GM21381 (cell line): ENCODE data around the gene CERS5.
"Not testable (repeated sequence)": the region's sequence is repeated elsewhere in the genome, so short reads cannot be mapped to it uniquely, and the experiment has no call there.

Source experiments
- ATAC-seq: cut with Tn5 transposase; IDR thresholded peaks from one replicate; pipeline ENCODE4 v1.9.1; 2021; ENCODE audit warnings: mild to moderate bottlenecking, moderate library complexity; ENCODE audit not compliant: unreplicated experiment

The CERS5 gene

GRCh38 chr12:50104417-50105366, 62.5 kb downstream of the CERS5 start:
- no peak for ATAC-seq

GRCh38 chr12:50103767-50104321, 63.3 kb downstream of the CERS5 start, which contains the start of gene GPD1:
Gene GPD1 (plus strand): TSS chr12:50104008. CDS start chr12:50104051, 43 bp downstream.
- no peak for ATAC-seq

- ATAC-seq: no peak
Measured at GRCh38 chr12:50103351-50103750, 63.8 kb downstream of the CERS5 start.

GRCh38 chr12:50102646-50103309, 64.4 kb downstream of the CERS5 start:
- no peak for ATAC-seq

GRCh38 chr12:50102131-50102531, 65.0 kb downstream of the CERS5 start:
- no peak for ATAC-seq

- no peak for ATAC-seq
Measured at GRCh38 chr12:50101663-50102062, 65.5 kb downstream of the CERS5 start.

- no peak for ATAC-seq
Measured at GRCh38 chr12:50100561-50100960, 66.6 kb downstream of the CERS5 start.

GRCh38 chr12:50099302-50100008, 67.7 kb downstream of the CERS5 start:
- ATAC-seq: no peak

GRCh38 chr12:50097952-50098351, 69.2 kb downstream of the CERS5 start:
- ATAC-seq: no peak

- no peak for ATAC-seq
Measured at GRCh38 chr12:50090391-50090790, 76.8 kb downstream of the CERS5 start.

- no peak for ATAC-seq
Measured at GRCh38 chr12:50089730-50090129, 77.4 kb downstream of the CERS5 start.

GRCh38 chr12:50088577-50089335, 78.4 kb downstream of the CERS5 start:
- no peak for ATAC-seq

GRCh38 chr12:50087995-50088394, 79.2 kb downstream of the CERS5 start:
- no peak for ATAC-seq

- ATAC-seq: no peak
Measured at GRCh38 chr12:50087151-50087550, 80.0 kb downstream of the CERS5 start.

GRCh38 chr12:50086148-50086547, 81.0 kb downstream of the CERS5 start:
- ATAC-seq: no peak

- peak; percentile 4 for ATAC-seq
Measured at GRCh38 chr12:50085615-50086072, 81.5 kb downstream of the CERS5 start.

GRCh38 chr12:50084775-50085614, 82.2 kb downstream of the CERS5 start, which contains the start of gene SMARCD1:
Gene SMARCD1 (plus strand): TSS chr12:50085342. CDS start chr12:50085370, 28 bp downstream.
- ATAC-seq: peak; percentile 88

GRCh38 chr12:50084409-50084774, 82.8 kb downstream of the CERS5 start:
- ATAC-seq: not testable (repeated sequence)

GRCh38 chr12:50083301-50083700, 83.9 kb downstream of the CERS5 start:
- no peak for ATAC-seq
